Measurements from ENCODE around the gene EXO1.
"Not testable (repeated sequence)": the region's sequence is repeated elsewhere in the genome, so short reads cannot be mapped to it uniquely, and the experiment has no call there.

The EXO1 gene

DNA sequence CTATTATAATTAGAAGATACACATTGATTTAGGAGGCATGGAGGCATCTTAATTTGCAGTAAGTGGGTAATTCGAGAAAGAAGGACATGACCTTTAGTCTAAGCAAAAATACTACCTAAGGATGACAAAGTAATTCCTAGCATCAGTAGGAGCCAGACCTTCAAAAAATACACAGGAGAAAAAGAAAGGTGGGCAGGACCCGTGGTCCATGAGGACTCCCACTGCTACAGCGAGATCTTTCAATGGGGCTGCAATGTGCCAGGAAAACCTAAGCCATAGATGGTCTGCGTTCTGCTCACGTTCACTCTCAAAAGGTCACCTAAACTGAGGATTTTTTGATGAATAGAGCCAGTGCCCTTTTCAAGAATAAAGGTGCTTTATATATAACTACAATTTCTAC lies 10.6 kb upstream of the EXO1 start:
- no peak for DNase-seq (ENCODE audit: low spot score)

DNA sequence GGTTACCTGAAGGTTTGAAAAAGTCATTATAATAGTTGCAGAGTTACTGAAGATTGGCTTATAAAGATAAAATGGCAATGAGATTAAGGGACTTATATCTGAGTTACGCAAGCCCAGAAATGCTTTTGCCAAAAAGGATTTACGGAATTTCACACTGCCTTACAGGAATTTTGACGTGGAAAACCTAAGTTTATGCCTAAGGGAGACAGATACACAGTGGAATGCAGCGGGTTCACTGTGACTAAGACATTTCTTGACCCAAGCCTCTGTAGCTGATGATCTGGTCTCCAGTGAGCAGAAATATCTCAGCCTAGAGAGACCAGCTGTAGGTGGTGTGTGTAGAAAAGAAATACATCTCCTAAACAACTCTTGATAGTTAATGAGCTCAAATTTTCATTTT lies 10.1 kb upstream of the EXO1 start:
- no peak for DNase-seq (ENCODE audit: low spot score)

DNA sequence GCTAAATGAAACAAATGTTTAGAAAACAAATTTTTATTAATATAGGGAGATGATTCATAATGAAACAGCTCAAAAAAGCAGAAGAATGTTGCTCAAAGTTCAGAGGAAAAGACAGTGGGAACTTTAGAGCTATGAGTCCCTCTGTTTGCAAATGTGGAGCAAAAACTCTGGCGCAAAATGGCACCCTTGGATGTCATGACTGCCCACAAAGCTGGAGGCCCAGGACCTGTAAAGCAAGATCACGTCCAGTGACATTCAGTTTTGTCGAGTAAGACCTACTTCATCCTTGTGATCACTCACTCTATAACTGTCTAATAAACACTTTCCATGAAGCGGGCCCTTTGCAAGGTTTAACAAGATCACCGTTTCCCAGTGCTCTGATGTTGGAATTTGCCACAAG lies 9.1 kb upstream of the EXO1 start:
- DNase-seq (ENCODE audit: low spot score), result no peak

DNA sequence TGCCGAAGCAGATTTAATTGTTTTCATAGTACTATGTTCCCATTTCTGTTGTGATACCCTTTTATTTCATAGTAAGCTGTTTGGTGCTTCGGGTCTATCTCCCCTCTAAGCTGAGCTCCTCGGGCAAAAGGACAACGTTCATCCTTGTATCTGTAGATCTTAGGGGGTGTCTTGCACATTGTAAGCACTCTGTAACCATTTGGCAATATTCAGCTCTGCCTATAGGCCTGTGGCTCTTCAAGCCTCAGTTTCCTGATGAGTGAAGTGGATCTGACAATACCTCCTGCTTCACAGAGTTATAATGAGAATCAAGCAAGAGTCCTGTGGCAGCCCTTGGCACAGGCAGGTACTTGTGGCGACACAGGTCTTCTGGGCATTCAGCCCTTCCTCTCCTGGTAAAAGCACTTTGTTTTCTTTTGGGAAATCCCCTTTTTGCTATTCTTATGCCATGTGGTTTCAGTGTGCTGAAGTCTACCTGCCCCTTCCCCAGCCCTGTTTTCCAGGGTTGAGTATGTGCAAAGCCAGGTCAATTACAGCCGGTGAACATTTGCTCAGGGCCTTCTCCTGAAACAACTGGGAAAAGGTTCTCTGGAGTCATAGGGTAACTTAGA lies 8.5 kb upstream of the EXO1 start:
- DNase-seq (ENCODE audit: low spot score), result no peak

DNA sequence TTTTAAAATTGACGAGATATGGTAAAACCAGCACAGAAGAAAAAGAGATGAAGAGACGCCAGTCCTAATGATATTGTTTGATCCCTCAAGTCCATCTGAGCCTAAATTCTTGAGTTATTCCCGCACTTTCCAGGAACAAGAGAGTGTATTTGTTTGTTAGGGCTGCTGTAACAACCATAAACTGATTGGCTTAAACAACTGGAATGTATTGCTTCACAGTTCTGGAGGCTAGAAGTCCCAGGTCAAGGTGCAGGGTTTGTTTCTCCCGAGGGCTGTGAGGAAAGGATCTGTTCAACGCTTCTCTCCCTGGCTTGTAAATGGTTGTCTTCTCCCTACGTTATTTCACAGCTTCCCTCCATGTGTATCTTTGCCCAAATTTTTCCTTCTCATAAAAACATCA lies 7.8 kb upstream of the EXO1 start:
- DNase-seq (ENCODE audit: low spot score), result no peak

DNA sequence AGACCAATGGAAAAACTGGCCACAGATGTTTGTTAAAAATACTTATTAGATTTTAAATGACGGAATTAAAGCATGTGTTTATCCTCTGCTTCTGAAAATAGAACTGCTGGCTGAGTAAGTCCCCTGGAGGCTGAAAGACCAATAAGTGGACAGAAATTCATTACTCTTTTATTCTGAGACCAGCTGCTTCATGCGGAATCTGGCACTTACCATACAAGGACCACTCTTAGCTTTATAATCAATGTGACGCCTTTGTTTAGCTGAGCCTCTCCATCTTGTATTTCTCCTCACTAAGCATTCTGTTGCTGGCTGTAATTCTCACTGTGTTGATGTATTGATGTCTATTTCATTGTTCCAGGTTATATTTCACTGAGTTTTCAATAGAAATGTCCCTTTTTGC lies 6.3 kb upstream of the EXO1 start:
- no peak for DNase-seq (ENCODE audit: low spot score)

DNA sequence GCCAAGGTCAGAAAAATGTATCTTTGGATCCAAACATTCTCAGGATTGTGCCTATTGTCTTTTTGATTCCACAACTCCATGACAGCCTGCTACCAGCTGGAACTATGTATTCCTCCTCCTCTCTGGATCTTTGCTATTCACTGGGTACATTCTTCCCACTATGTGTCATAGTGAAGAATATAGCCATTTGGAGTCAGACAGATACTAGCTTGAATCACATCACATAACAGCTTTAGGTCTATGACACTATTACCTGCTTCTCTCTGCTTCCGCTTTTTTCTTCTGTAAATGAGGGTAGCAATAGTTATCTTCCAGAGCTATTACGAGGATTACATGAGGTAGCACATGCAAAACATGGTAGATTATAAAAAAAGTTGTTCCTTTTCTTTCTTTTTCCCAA lies 5.4 kb upstream of the EXO1 start:
- no peak for DNase-seq (ENCODE audit: low spot score)

DNA sequence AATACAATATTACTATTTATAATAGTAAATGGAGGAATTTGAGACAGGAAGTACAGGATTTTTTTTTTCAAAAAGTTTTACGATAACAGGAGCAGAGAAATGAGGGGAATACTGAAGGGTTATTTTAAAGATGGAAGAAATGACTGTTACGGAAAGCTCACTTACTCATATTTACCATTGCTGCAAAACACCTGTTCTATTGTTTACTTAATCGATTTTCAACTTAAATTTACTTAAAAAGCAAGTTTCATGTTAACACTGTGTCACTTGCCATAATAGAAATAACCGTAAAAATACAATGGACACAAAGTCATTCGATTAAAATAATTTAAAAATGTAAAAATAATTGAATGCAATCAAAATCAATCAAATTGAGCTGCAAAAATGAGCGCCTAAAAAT lies 3.4 kb upstream of the EXO1 start:
- DNase-seq (ENCODE audit: low spot score), result no peak

DNA sequence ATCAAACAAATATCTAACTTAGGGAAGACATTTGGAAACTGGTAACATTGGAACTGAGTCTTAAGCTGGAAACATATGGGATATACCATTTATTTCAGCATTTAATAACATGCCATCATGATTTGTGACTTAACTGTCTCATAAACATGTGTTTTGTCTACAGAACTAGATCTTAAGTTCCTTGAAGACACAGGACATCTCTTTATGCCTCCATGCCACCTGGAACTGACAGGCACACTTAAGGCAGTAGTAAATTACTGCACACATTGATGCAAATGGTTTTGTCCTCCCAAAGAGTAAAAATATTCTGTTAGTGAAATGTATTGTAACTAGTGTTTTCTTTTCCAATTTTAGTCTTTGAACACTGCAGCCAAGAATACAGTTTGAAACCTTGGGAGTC lies 1.6 kb upstream of the EXO1 start:
- DNase-seq (ENCODE audit: low spot score), result no peak

DNA sequence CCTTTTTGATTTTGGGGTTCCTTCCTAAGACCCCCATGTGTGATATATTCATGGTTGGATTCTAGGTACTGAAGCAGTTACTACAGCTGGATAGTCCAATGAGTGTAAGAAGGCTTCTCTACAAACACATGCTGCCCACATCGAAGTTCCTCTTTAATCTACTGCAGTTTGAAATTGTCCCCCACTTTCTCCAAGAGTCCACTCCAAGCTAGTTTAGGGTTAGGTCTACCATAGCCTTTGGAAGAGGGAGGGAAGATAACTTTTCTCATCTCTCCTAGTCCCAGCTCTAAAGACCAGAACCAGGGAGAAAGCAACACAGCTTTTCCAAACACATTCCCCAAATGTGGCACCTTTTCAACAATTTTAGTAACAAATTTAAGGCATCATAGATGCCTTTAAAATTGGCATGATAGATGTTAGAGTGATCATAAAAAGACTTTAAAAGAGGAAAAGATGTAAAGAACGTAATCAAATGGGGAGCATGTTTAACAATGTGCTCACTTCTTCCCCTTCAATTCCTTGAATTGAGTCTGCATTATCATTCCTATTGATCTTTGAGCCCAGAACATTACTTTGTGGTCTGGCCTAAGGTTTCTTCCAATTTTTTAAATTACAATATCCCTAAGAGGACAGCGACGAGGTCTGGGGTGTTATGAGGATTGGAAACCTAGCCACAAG lies 1.0 kb upstream of the EXO1 start:
- DNase-seq (ENCODE audit: low spot score), result peak; percentile 11

DNA sequence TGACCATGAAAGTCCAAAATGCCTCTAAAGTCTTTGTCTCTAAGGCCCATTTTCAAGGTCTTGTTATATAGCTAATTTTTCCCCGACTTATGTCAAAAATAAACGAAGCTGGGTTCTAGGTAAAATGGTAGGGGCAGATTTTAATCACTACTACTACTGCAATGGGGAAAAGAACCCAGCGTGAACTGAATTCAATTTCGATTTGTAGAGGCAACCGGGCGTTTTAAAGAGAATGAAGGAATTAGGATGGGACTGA lies 536 bp upstream of the EXO1 start:
- DNase-seq (ENCODE audit: low spot score), result no peak

DNA sequence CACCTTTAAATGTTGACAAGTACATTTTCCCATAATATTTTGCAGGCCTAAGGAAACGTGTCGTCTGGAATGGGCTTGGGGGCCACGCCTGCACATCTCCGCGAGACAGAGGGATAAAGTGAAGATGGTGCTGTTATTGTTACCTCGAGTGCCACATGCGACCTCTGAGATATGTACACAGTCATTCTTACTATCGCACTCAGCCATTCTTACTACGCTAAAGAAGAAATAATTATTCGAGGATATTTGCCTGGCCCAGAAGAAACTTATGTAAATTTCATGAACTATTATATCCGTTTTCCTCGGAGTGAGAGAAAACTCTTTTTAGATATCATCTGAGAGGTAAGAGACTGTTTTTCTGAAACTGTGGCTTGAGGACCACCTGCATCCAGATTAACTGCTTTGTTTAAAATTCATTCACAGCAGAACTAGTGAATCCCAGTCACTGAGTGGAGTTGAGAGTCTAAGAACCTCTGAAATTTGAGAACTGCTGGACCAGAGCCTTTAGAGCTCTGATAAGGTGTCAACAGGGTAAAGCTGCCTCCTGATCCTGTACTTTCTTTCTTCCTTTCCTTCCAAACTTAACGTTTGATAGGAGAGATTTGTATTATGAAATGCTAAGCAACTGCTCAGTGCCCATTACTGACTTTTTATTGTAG lies 811 bp downstream of the EXO1 start:
- no peak for DNase-seq (ENCODE audit: low spot score)

DNA sequence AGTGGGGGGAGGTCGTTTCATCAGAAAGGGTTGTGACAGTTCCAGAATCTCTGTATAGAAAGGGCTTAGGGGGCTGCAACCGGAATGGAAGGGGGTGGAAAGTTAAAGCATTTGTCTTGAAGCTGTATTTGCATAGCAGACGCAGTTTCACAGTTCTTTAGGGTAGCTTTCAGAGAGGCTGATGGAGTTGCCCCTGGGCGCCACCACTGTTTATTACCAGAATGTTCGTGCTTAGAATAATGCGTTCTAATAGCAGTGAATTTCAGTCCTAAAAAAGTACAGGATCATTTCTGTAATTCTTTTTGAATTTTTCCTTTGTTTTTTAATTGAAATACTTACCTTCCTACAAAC lies 1.3 kb downstream of the EXO1 start:
- no peak for DNase-seq (ENCODE audit: low spot score)

DNA sequence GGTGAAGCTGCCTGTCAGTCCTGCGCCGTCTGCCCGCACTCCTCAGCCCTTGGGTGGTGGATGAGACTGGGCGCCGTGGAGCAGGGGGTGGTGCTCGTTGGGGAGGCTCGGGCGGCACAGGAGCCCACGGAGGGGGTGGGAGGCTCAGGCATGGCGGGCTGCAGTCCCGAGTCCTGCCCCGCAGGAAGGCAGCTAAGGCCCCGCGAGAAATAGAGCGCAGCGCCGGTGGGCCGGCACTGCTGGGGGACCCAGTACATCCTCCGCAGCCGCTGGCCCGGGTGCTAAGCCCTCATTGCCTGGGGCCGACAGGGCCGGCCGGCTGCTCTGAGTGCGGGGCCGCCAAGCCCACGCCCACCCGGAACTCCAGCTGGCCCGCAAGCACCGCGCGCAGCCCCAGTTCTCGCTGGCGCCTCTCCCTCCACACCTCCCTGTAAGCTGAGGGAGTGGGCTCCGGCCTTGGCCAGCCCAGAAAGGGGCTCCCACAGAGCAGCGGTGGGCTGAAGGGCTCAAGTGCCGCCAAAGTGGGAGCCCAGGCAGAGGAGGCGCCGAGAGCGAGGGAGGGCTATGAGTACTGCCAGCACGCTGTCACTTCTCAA lies 7.6 kb downstream of the EXO1 start:
- not testable (repeated sequence) for DNase-seq (ENCODE audit: low spot score)

DNA sequence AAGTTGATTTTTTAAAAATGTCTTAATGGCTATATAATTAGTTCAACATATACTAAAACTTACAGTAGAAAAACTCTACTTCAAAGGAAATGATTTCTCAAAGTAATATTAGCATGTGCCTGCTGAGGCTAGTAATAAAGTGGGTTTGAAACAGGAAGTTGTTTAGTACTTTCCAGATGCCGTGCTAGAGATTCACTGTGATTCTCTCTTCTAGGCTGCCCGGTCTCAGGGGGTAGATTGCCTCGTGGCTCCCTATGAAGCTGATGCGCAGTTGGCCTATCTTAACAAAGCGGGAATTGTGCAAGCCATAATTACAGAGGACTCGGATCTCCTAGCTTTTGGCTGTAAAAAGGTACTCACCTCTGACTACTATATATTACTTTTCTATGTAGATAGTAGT lies 9.1 kb downstream of the EXO1 start:
- no peak for DNase-seq (ENCODE audit: low spot score)

DNA sequence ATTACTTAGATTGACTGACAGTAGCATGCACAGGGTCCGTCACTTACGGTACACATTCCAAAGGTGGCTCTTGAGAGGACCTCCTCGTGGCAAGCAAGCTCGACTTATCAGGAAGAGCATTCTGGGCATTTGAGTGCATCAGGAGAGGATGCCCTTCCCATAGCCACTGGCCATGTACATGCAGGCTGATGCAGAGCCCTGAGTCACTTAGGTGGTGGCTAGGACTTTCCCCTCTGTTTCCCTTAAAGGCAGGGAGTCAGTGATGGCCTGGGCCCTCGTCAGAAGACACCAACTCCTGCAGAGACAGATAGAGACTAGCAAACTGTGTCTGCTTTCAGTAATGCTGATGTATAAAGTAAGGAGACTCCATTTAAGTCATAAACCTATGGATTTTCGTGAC lies 12.9 kb downstream of the EXO1 start:
- DNase-seq (ENCODE audit: low spot score), result no peak

DNA sequence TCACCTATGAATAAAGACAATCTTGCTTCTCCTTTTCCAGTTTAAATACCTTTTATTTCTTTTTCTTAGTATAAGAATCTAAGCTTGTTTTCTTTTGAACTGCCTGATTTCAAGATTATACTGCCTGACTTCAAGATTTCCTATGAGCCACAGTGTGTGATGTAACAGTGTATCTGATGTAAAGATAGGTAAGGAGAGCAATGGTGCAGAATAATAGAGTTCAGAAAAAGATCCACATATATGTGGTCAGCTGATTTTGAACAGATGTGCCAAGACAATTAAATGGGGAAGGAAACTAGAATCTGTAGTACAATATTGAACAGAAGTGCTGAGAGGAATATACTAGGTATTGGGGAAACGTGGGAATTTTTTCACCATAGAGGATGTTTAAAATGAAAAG lies 21.0 kb downstream of the EXO1 start:
- DNase-seq (ENCODE audit: low spot score), result no peak

DNA sequence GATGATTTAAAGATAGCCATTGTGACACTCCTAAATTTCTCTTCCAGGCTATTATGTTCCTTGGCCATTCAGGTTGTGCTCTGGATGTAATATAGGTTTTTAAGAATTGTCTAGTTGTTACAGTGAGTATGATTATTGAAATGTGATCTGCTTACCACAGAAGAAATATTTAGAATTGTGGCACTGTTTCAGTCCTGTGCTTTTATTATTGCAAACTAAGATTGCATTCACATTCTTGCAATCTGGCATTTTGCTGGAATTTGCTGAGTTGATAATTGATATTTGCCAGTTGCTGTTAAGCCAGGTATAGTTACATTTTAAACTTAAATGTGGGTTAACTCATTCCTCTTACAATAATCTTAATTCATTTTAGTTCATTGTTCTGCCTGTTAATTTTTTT lies 22.3 kb downstream of the EXO1 start:
- DNase-seq (ENCODE audit: low spot score), result no peak

DNA sequence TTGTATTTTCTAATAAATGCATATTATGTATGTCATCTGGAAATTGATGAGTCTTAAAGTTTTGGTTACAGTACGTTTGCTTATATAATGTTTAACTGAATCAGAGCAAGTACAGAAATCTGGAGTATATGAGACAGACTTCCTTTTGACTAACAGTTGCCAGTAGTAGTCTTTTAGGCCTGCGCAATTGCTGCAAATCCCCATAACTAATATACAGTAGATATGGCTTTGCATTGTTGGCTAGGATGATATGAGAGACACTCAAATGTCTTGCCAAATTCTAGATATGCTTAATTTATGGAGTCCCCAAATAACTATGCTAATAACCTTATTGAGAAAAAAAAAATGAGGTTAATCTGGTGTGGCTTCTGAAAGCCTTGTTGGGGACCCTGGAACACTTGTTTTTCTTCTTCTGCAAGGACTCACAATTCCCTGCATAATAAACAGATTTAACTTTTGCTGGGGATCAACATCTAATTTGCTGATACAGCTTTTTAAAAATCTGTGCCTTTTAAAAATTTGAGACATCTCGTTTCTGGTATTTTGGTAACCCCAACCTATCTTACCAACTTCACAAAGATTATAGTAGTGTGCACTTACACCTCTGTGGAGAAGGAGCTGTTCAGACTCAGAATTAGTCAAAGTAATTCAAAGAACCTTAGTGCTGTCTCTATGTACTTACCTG lies 22.9 kb downstream of the EXO1 start:
- DNase-seq (ENCODE audit: low spot score), result no peak

DNA sequence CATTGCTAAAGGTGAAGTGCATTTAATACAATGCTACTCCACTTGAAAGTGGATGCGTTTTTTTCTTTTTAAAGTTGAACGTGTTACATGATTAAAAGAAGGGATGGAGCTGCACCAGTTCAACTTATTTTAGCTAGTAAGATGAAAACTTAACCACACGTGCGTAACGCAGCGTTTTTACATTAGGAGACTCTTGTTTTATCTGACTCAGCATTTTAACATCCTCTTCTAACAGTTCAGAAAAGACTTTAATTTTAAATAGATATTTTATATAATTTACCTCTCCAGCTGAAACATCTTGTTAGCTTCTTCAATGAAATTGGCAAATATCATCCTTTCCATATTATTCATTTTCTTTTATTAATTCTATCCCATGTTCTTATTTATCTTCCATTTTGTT lies 33.4 kb downstream of the EXO1 start:
- DNase-seq (ENCODE audit: low spot score), result no peak

DNA sequence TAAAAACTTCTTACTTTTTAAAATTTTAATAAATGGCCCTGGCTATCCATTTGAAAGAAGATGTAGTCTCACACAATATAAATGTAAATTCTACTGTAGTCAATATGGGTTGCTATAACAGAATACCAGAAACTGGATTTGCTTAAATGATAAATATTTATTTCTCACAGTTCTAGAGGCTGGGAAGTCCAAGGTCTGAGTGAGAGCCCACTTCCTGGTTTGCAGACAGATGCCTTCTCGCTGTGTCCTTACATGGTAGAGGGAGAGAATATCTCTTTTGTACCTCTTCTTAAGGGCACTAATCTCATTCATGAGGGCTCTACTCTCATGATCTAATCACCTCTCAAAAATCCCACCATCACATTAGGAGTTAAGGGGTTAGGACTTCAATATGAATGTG lies 35.2 kb downstream of the EXO1 start:
- DNase-seq (ENCODE audit: low spot score), result no peak

DNA sequence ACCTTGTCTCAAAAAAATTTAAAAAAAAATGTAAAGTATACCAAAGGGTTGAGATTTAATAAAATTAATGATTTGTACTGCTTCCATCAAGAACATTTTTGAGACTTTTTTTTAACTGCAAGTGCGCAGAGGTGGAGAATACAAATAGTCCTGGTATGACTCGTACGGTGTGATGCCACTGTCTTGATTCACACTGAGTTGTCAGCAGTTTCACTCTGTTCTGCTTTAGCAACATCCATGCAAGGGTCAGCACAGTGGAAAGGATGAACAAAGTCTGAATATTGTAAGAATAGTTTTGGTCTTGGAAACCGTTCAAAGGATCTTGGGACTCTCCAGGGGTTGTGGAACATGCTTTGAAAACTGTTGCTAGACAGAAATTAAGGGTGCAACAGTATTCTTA lies 40.2 kb downstream of the EXO1 start:
- DNase-seq (ENCODE audit: low spot score), result no peak

DNA sequence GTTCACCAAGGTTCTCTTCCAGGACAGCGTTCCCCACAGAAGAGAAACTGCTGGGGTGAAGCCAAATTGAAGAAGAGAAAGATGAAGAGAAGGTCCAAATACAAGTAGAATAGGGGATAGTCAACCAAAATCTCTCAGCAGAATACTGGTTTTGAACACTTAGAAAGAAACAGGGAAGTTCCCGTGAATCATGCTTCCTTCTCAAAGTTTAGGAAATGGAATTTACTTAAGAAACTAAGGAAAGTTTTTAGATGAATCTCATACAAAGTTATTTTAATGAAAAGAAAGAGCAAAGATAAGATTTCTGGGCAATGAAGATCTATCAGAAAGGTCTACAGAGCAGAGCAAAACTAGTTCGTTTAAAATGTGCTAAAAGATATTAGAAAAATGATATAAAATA lies 43.3 kb downstream of the EXO1 start:
- no peak for DNase-seq (ENCODE audit: low spot score)
